HG02588 (cell line): ENCODE results near the gene PAX5.

Source experiments
- ATAC-seq: cut with Tn5 transposase; IDR thresholded peaks from one replicate; pipeline ENCODE4 v1.9.1; 2021; ENCODE audit warnings: mild to moderate bottlenecking, moderate library complexity; ENCODE audit not compliant: unreplicated experiment

PAX5 gene

GRCh38 chr9:36935768-36936497 lies 98.1 kb downstream of the PAX5 start:
- ATAC-seq = peak; percentile 69

- peak; percentile 26 for ATAC-seq
These were observed 98.7 kb downstream of the PAX5 start for GRCh38 chr9:36935332-36935731.

GRCh38 chr9:36934478-36935065 lies 99.5 kb downstream of the PAX5 start:
- no peak for ATAC-seq

- no peak for ATAC-seq
These were observed 100.3 kb downstream of the PAX5 start for GRCh38 chr9:36933676-36934215.

DNA sequence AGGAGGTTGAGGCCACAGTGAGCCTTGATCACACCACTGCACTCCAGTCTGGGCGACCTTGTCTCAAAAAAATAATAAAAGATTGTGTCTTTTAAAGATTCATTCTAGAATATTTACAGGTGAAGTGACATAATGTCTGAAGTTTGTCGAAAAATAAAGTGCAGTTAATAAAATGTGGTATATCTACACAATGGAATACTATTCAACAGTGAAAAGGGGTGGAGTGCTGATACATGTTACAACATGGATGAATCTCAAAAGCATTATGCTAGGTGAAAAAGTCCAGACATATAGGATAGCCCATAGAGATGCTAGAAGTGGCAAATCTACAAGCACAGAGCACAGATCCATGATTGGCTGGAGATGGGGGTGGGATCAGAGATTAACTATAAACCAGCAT lies 101.9 kb downstream of the PAX5 start:
- ATAC-seq = no peak

GRCh38 chr9:36930941-36931340 lies 103.1 kb downstream of the PAX5 start:
- no peak for ATAC-seq

- no peak for ATAC-seq
These were observed 104.8 kb downstream of the PAX5 start for GRCh38 chr9:36929350-36929675.

DNA sequence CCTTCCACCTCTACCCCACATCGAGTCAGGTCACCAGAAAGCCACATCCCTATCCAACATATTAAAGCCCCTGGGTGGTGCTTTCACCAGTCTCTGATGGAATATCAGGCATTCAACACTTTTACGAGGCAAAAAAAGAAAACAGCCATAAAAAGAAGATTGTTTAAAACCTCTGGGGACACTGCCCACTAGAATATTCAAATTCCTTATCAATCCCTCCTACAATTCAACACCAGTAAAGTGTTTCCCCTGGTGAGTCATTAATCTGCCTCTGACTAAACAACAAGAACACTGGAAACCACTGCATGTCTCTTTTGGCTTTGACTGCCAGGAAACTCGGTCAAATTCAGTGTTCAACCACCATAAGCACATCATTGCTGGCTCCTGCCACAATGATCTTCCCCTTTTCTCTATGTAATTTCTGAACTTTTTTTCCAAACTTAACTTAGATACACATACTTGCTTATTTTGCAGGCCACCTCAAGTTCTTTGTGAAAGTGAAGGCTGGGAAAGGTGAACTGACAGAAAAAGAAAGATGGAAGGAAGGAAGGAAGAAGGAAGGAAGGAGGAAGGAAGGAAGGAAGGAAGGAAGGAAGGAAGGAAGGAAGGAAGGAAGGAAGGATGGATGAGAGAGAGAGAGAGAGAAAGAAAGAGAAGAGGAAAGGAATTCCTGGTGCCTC lies 105.3 kb downstream of the PAX5 start:
- peak; percentile 64 for ATAC-seq

- no peak for ATAC-seq
These were observed 105.9 kb downstream of the PAX5 start for GRCh38 chr9:36928210-36928609.

DNA sequence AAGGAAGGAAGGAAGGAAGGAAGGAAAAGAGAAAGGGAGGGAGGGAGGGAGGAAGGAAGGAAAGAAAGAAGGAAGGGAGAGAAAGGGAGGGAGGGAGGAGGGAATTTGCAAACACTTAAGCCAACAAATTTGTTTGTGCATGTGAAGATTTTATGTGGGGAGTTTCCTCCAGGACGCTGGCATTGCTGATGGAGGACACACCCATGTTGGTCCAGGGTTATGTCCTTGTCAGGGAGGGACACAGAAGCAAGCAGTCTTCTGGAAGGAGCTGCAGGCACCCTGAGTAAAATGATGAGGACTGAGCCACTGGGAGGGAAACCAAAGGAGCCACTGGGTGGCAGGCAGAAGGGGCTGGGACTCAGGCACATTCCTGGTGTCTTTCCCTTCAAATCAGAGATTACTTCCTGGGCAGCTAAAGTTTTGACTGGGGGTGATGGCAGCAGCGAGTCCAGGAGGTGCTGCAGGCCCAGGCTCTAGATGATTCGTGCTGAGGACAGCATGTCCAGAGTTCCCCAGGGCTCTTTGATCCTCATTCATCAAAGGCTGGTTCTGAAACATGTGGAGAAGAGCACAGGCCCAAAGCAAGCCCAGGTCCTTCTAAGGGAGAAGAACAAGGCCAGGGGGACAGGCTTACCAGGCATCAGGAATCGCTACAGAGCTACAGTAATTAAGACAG lies 109.2 kb downstream of the PAX5 start:
- ATAC-seq = no peak

DNA sequence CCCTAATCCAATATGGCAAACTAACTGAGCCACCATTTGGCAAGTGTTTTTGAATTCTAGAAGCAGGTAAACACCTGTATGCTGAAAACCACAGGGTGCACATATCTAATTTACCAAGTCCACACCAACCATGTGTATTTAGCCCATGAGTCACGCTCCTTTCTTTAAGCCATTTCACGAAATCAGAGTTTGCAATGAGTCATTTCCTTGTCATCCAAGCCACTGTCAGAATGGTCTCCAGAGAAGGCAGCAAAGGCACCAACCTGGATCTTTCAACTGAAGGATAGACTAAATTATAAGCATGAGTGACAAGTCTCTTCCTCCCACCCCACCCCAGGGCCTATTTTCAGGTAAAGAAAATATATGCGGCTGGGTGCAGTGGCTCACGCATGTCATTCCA lies 110.0 kb downstream of the PAX5 start:
- no peak for ATAC-seq

GRCh38 chr9:36923025-36923625 lies 110.9 kb downstream of the PAX5 start:
- ATAC-seq = no peak

DNA sequence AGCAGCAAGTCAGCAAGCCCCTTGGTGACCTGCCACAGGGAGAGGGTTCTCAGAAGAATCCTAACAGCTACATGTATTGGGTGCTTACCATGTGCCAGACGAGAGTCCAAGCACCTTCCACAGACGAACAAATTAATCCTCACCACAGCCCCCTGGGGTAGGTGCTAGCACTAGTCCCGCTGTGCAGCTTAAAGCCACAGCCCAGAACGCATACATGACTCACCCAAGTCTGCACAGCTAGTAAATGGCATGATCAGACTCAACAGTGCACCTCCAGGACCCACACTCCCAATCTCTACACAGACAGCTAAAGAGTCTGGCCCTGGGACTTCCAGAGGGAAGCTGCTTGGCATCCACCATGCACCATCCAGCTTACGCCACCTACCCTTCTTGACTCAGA lies 111.5 kb downstream of the PAX5 start:
- ATAC-seq = no peak

GRCh38 chr9:36914212-36914577 lies 119.9 kb downstream of the PAX5 start:
- ATAC-seq = no peak

- ATAC-seq = no peak
These were observed 120.5 kb downstream of the PAX5 start for GRCh38 chr9:36913393-36914211.

- no peak for ATAC-seq
These were observed 121.4 kb downstream of the PAX5 start for GRCh38 chr9:36912620-36913019.

DNA sequence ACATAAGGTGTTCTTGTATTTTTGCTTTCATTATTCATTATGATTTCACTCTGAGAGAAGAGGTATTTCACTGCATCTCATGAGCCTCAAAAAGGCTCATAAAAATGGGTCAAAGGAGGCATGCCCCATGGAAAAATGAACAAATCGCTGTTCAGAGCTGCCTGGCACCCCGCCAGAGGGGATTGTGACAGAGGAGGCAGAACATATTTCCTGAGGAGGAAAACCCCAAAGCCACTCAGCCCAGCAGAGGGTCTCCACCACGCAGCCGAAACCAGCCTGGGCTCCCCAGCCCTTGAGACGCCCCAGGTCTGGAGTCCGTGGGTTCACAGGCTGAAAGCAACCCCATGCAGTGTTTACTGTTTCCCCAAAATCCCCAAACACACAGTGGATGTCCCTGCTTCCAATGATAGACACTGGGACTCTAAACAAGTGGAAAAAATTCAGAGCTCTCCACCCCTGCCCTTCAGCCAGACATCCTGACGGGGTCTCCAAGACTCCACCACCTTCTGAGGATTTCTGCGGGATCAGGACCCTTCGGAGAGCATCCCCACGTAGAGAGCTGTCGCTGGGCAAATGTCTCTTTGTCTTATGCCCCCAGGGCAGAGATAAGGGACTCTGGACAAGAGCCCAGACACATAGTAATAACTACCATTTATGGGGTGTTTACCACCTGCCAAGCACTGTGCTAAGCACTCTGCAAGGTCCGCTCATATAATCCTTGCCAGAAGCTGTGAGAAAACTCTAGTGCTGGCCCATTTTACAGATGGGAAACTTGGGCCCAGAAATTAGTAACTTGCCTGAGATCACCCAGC lies 122.3 kb downstream of the PAX5 start:
- no peak for ATAC-seq

DNA sequence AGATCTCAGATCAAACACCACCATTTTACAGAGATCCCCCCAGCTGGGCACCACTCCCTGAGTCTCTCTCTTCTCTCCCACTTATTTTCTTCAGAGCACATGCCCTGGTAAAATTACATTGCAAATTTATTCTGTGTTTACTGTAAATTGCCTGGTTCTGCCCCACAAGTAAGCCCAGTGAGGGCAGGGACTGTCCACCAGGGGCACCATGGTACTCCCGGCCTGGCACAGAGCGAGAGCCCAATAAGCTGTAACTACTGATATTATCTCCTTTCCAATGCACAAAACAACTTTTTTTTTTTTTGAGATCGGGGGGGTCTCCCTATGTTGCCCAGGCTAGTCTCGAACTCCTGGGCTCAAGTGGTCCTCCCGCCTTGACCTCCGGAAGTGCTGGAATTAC lies 123.0 kb downstream of the PAX5 start:
- ATAC-seq = no peak

DNA sequence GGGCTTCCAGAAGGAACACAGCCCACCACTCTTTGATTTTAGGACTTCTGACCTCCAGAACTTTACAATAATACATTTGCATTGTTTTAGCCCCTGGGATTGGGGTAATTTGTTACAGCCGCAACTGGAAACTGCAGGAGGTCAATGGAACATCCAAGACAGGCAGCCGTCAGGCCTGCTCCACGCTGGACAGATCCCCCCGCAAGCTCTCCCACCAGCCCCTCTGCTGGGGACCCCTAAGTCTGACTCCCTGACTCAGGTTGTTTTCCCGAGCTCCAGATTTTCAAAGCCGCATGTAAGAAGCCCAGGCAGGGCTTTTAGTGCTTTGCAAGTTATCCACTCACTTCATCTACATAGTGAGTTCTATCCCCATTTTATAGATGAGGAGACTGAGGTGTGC lies 127.6 kb downstream of the PAX5 start:
- no peak for ATAC-seq
